HUDEP-2 (cell line): ENCODE results near the gene EML6.
"Not testable (repeated sequence)": the region's sequence is repeated elsewhere in the genome, so short reads cannot be mapped to it uniquely, and the experiment has no call there.

ENCODE experiments used
- DNase-seq, 76 experiments: peaks; one replicate each; lab custom pipeline; 2025; ENCODE audit not compliant: unreplicated experiment in 76 of 76; lab: John Stamatoyannopoulos, UW

Gene EML6

DNA sequence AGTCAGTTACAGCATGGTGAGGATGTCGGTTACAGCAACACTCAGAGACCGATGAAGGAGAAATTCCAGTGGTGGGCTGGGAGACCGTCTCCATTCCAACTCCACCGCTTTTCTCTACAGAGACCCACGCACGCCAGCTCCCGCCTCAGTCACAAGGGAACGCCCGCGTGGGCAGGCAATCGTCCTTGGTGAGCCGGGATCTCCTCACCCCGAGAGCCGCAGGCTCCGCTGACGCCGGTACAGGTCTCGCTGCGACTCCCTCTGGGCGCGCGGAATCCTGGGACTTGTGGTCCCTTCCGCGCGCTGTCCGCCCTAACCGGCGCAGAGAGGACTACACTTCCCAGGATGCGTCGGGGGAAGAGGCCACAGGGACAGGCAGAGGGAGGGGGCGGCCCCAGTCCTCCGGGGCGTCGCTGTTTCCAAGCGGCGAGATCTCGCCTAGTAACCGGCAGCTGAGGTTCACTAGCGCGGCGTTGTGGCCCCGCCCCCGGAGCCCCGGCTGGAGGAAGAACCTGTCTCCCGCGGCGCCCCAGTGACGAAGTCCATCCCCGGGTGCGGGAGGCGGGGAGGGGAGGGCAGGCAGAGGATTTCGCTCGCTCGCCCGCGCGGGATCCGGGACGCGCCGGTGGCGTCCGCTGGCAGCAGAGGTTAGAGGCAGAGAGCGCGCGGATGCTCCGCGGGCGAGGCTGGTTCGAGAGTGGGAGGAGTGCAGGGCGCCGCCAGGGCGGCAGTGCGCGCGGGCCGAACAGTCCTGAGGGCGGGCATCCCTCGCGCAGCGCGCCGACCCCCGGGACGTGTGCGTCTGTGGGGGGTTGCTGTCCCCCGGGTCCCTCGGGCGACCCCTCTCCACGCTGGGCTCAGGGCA lies at the start of gene EML6:
EML6 (plus strand) TSS at position 532 of the 865 bp plus-strand sequence. CDS start 1,400 bp downstream, outside the sequence.
- DNase-seq: peak; percentile 39 to 97 (median 93)

DNA sequence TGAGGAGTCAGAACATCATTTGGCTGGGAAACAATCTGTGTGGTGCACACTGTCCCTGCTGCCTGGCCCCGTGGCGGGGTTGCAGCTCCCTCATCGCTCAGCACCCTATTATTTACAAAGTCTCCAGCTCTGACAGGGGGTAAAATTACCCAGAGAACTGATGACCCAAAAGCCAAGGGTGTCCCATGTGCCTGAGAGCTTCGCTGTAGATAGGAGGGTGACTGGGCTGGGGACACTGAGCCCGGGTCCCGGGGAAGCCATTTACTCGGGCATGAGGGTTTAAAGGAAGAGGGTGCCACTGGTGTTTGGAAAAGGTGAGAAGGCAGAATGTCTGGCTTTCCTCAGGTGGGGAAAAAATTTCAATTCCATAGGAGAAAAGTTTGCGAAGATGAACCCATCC lies 48.2 kb upstream of the EML6 start:
- DNase-seq: no peak

DNA sequence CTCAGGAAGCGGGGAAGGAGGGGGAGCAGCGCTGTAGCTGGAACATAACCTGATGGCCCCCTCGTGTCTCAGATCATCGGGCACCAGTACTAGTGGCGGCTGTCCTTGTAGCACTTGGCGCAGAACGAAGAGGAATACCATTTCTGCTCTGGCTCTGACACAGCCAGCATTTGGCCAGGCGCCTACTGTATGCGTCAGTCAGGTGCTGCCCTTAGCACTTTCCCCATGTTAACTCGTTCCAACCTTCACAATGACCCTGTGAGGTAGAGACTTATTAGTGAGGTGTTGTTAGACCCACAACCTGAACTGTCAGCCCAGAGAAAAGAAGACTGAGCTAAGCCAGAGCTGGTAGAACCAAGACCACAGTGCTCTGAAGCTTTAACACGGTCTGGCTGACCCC lies 47.7 kb upstream of the EML6 start:
- no peak for DNase-seq

DNA sequence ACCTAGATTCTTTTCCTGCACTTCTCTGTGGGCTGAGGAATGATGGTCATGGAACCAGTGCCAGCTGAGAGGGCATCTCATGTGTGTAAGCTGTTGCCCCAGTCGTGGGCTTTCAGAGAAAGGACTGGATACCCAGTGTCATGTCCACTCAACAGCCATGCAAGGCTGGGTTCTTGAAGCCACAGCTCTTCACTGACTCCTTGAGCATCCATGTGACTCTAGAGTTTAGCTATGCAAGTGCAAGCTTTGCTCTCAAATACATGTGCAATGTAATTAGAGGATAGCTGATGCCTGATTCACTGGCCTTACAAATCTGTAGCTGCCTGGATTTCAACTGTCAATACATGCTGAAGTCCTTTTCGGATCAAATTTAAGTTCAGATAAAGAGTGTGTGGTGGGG lies 46.8 kb upstream of the EML6 start:
- no peak for DNase-seq

DNA sequence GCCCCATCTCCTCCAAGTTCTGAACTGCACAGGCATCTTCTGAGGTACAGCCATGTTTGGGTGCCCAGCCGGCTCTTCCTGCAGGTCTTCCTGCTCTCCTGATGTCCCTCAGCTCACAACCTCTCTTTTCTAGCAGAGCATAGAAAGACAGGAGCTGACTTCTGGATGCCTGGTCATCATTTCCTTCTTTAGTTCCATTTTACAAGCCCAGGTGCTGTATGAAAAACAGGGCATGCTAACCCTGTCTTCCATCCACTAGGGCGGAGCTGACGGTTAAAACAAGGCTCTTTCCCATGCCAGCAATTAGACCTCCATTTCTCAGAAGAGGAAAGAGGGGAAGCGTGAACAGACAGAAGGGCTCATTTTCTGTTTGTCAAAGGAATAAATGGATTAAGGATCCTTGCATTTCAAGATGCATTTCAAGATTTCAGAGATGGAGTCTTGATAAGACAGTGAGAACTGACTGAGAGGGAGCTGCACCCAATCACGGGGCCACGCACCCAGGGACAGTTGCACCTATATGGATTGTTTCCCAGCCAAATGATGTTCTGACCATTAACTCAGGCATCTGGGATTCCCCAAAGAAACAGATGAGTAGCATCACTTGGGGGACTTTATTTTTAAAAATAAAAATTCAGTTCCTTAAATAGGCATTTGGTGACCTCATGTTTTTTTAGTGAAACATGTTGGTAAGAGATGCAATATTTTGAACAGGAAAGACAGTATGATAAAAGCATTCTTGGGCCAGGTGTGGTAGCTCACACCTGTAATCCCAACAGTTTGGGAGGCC lies 45.8 kb upstream of the EML6 start:
- DNase-seq: no peak

DNA sequence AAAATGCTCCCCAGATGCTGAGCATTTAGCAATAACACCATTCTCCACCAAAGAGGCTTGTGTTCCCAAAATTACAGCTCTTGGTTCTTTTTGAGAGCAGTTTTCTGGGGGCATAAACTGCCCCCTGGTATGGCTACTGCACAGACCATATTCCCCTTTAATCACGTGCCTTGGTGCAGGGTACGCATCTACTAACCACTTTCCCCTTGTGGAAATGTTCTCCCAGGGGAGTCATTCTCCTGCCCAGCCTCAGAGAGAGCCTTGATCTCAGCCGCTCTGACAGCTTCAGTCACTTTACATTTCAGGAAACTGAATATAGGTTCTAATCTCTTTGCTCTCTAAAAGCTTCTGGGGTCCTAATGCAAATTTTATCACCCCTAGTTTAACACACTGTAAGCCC lies 44.7 kb upstream of the EML6 start:
- DNase-seq: no peak

DNA sequence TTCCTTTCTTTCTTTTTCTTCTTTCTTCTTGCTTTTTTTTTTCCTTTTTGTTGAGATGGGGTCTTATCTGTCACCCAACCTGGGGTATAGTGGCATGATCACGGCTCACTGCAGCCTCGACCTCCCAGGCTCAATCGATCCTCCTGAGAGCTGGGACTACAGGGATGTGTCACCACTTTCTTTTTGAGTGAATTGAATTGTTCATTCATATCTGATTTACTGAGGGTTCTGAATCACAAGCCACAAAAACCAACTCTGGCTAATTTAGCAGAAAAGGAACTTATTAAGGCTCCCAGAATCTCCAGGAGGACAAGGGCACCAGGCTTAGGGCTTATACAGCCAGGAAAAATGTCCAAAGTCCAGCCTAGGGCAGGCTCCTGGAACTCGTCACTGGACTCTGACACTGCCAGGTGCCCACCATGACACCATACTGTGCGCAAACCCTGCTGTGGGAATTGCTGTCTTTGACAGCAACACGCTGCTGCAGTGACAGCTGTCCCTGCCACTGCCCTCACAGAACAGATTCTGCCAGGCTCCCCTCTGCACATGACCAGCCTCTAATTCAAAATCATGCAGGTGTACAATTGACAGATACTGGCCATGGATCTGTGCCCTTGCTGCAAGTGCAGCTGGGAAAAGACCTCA lies 42.9 kb upstream of the EML6 start:
- DNase-seq: no peak

DNA sequence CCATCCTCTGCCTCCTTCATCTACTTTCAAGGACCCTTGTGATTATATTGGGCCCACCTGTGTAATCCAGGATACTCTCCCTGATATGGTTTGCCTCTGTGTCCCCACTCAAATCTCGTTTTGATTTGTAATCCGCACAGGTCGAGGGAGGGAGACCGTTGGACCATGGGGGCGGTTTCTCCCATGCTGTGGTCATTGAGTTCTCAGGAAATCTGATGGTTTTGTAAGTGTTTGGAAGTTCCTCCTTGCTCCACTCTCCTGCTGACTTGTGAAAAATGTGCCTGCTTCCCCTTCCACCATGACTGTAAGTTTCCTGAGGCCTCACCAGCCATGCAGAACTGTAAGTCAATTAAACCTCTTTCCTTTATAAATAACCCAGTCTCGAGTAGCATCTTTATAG lies 42.0 kb upstream of the EML6 start:
- DNase-seq: no peak

DNA sequence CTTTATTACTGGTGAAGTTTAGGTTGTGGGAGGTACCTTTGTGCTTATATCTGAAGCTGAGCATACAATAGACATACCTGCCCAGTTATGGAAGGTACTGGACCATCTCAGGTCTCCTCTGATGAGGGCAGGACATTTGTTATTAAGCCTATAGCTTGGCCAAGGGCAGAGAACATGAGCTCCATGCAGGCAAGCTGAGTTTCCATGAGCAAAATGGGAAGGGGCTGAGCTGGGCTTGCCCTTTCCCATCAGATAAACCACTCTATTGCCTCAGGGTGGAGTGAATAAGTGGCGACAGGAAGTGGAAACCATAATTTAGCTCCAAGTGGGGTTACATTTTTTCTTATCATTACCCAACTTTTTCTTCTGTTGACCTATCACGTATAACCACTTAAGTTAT lies 39.9 kb upstream of the EML6 start:
- no peak for DNase-seq

DNA sequence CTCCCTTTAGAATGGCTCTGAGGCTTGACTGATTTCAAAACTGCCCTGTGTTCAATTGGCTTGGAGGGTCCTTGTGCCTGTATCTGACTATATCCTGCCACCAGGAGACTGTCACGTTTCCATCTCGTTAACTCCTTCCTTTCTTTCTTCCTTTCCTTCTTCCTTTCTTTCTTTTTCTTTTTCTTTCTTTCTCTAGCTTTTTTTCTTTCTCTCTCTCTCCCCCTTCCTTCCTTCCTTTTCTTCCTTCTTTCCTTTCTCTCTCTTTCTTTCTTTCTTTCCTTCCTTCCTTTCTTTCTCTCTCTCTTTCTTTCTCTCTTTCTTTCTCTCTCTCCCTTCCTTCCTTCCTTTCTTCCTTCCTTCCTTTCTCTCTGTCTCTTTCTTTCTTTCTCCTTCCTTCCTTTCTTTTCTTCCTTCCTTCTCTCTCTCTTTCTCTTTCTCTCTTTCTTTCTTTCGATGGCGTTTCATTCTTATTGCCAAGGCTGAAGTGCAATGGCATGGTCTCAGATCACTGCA lies 38.1 kb upstream of the EML6 start:
- DNase-seq: no peak

DNA sequence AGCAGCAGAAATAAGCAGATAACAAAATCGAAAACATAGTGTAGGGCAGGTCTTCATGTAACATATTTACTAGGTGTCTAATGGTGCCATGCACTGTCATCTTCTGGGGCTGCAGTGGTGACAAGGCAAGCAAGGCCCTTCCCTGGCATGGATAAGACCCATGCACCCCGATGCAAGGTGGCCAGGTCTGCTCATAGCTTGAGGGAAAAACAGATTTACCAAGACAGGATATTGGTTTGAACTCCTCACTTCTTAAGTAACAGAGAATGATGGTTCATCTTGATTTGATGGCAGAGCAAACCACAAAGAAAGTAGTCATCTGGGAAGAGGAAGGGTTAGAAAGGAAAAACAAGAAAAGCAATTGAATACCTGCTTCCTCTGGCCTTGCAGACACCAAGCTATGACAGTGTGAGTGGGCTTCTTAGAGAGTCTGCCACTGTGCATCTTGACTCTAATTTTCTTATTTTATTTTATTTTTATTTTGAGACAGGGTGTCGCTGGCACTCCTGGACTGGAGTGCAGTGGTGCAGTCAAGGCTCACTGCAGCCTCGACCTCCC lies 35.8 kb upstream of the EML6 start:
- no peak for DNase-seq

DNA sequence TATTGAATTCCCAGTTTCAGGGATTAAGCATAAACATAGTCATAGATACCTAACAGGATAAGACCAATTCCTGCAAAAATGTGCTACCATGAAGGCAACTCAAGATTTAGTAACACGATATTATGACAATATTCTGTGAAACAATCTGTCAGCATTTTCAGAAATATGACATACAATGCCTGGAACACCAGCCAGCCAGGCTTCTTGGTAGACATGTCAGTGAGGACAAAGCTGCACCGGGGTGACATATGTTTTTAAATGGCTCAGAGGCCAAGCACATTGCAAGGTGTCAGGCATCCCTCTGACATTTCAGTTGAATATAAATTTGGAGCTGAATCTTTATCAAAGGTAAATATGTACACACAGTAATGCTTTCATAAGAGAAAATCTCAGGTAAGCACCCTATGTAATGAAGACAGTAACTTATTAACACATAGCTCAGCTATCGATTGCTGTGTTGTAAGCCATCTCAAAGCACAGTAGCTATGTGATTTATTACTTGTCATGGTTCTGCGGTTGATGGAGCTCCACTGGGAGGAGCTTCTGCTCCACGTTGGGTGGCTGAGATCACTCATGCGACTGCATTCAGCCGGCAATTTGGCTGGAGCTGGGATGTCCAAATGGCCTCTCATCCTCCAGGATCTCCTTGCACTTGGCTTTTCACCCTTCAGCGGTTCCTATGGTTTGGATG lies 31.9 kb upstream of the EML6 start:
- DNase-seq: no peak

DNA sequence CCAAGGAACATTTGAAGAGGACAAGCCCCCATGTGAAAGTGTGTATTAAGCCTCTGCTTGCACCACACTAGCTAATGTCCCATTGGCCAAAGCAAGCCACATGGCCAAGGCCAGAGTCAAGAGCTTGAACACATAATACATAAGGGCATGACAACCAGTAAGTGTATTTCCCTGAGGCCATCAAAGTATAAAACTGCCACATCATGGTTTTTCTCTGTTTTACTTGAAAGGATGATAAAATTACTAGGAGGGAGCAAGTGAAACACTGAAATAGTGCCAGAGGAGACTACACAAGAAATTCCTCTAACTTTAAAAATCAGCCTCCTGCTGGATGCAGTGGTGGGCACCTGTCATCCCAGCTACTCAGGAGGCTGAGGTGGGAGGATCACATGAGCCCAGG lies 30.9 kb upstream of the EML6 start:
- DNase-seq: no peak

DNA sequence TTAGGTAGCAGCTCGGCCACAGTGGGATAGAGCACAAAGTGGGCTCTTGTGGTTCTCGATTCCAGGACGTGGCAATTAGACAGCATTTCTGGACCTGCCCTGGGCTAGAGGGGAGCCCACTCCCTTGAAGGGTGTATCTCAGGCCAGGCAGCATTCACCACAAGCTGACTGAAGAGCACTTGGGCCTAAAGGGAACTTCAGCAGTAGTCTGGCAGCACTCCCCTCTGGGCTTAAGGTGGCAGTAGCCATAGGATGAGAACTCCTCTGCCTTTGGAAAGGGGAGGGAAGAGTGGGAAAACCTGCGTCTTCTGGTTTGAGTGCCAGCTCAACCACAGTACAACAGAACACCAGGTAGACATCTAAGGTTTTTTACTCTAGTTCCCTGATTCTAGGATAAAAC lies 28.1 kb upstream of the EML6 start:
- DNase-seq: no peak

DNA sequence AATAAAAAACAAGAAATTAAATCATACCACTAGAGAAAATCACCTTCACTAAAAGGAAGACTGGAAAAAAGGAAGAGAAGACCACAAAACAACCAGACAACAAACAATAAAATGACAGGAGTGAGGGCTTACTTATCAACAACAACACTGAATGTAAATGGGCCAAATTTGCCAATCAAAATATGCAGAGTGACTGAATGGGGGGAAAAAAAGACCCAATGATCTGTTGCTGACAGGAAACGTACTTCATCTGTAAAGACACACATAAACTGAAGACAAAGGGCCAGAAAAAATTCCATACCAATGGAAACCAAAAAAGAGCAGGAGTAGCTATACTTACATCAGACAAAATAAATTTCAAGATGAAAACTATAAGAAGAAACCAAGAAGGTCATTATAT lies 25.5 kb upstream of the EML6 start:
- no peak for DNase-seq

DNA sequence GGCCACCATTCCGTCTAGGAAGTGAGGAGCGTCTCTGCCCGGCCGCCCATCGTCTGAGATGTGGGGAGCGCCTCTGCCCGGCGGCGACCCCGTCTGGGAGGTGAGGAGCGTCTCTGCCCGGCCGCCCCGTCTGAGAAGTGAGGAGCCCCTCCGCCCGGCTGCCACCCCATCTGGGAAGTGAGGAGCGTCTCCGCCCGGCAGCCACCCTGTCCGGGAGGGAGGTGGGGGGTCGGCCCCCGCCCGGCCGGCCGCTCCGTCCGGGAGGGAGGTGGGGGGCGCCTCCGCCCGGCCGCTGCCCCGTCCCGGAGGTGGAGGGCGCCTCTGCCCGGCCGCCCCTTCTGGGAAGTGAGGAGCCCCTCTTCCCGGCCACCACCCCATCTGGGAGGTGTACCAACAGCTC lies 24.5 kb upstream of the EML6 start:
- DNase-seq: not testable (repeated sequence)

DNA sequence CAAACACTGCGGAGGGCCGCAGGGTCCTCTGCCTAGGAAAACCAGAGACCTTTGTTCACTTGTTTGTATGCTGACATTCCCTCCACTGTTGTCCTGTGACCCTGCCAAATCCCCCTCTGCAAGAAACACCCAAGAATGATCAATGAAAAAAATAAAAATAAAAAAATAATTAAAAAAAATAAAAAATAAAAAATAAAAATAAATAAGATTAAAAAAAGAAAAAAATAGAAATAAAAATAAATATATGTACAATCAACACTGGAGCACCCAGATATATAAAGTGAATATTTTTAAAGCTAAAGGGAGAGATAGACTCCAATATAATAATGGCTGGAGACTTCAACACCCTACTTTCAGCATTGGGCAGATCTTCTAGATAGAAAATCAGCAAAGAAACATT lies 23.8 kb upstream of the EML6 start:
- DNase-seq: no peak

DNA sequence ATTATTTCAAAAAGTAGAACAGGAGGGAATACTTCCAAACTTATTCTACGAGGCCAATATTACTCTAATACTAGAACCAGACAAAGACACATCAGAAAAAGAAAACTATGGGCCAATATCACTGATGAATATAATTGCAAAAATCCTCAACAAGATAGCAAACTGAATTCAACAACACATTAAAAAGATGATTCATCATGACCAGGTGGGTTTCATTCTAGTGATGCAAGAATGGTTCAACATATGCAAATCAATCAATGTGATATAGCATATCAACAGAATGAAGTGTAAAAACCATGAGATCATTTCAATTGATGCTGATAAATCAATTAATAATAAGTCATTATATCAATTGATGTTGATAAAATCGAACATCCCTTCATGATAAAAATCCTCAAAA lies 22.4 kb upstream of the EML6 start:
- no peak for DNase-seq

DNA sequence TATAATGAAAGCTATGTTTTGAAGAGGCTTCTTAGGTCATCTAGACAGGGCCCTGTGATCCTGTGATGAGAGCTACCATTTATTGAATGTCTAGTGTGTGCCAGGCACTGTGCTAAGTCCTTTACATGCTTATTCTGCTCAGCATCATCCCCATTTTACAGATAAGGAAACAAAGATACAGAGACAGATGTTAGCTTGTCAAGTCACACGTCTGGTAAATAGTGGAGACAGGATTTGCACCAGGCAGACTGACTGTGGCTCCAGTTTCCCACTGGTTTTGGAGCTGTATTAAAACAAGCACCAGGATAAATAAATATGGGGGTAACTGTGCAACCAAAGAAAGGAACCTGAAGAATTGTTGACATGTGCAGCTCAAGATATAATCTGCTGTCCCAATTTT lies 19.2 kb upstream of the EML6 start:
- DNase-seq: no peak
